Measurements from ENCODE around the gene EEIG2.

DNA sequence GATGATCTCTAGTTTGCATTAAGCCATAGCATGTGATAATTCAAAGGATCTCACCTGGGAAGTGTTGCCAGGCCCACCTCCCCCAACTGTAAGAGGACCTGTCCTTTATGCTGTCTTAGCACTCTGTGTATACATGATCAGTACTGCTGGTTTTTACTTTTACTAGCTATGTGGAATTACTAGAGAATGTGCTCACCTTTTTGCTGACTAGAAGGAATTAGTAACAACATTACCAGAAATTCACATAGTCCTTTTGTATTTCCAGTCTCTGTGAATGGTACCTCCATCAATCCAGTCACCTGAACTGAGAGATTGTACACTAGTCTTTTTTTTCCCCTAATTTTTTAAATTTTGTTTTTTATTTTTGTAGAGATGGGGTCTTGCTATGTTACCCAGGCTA lies 46.6 kb downstream of the EEIG2 start:
- TF ChIP-seq EZH2 (IDR thresholded peaks at IDR 0.05; ENCODE audit: borderline replicate concordance, low read length) (no peak), CTCF (IDR thresholded peaks at IDR 0.05; ENCODE audit: low read length) (no peak)

All from OCI-LY1 (cell line).